IPS-NIHi7 (cell line): ENCODE data around the gene SIK2.
"Not testable (repeated sequence)": the region's sequence is repeated elsewhere in the genome, so short reads cannot be mapped to it uniquely, and the experiment has no call there.

Experiments used
- DNase-seq: peaks from one replicate; pipeline ENCODE4 v3.0.0; 2012; ENCODE audit warnings: mixed read lengths; ENCODE audit errors: extremely low spot score

SIK2 gene

GRCh38 chr11:111658493-111658892 is 56.2 kb downstream of the SIK2 start:
- DNase-seq: not testable (repeated sequence)

GRCh38 chr11:111659201-111660115 is 57.2 kb downstream of the SIK2 start:
- DNase-seq: no peak

GRCh38 chr11:111660822-111661221 is 58.6 kb downstream of the SIK2 start:
- no peak for DNase-seq

- DNase-seq: no peak
These were observed 61.6 kb downstream of the SIK2 start for GRCh38 chr11:111663820-111664219.

GRCh38 chr11:111665777-111666176 is 63.5 kb downstream of the SIK2 start:
- peak; percentile 68 for DNase-seq

GRCh38 chr11:111668980-111669379 is 66.7 kb downstream of the SIK2 start:
- DNase-seq: no peak

GRCh38 chr11:111671383-111671782 is 69.1 kb downstream of the SIK2 start:
- DNase-seq: no peak

GRCh38 chr11:111672949-111673348 is 70.7 kb downstream of the SIK2 start:
- no peak for DNase-seq

- DNase-seq: no peak
These were observed 72.7 kb downstream of the SIK2 start for GRCh38 chr11:111674941-111675340.

- no peak for DNase-seq
These were observed 73.6 kb downstream of the SIK2 start for GRCh38 chr11:111675891-111676290.

GRCh38 chr11:111676878-111677585 is 74.8 kb downstream of the SIK2 start:
- no peak for DNase-seq

GRCh38 chr11:111680486-111681175 is 78.4 kb downstream of the SIK2 start:
- DNase-seq: no peak

GRCh38 chr11:111683806-111684205 is 81.6 kb downstream of the SIK2 start:
- no peak for DNase-seq

- no peak for DNase-seq
These were observed 82.0 kb downstream of the SIK2 start for GRCh38 chr11:111684251-111684650.

- no peak for DNase-seq
These were observed 85.8 kb downstream of the SIK2 start for GRCh38 chr11:111688013-111688412.

- DNase-seq: no peak
These were observed 88.9 kb downstream of the SIK2 start for GRCh38 chr11:111691176-111691575.

- no peak for DNase-seq
These were observed 89.5 kb downstream of the SIK2 start for GRCh38 chr11:111691741-111692140.

- no peak for DNase-seq
These were observed 91.1 kb downstream of the SIK2 start for GRCh38 chr11:111693224-111693937.

- no peak for DNase-seq
These were observed 92.6 kb downstream of the SIK2 start for GRCh38 chr11:111694851-111695250.

GRCh38 chr11:111696556-111696955 is 94.3 kb downstream of the SIK2 start:
- DNase-seq: no peak

GRCh38 chr11:111697933-111698371 is 95.7 kb downstream of the SIK2 start:
- DNase-seq: no peak
